Stimulated activated CD8-positive, alpha-beta memory T cell treated with anti-CD3 and anti-CD28 coated beads, Interleukin-15, amount 100 ng/mL, for 24 hours (primary cell): Measurements from ENCODE around the gene SLC47A2.
"Not testable (repeated sequence)": the region's sequence is repeated elsewhere in the genome, so short reads cannot be mapped to it uniquely, and the experiment has no call there.

Source experiments
- DNase-seq: peaks from one replicate; pipeline ENCODE4 v3.0.0-alpha.2; 2020; ENCODE audit warnings: low read depth

Gene SLC47A2

GRCh38 chr17:19716108-19717030 lies at the start of gene SLC47A2:
Gene SLC47A2 (minus strand): TSS chr17:19716584. CDS start chr17:19716555, 29 bp downstream.
- no peak for DNase-seq

- no peak for DNase-seq
These were observed 49.6 kb upstream of the SLC47A2 start for GRCh38 chr17:19766016-19766415.

- DNase-seq: not testable (repeated sequence)
These were observed 47.6 kb upstream of the SLC47A2 start for GRCh38 chr17:19763991-19764390.

DNA sequence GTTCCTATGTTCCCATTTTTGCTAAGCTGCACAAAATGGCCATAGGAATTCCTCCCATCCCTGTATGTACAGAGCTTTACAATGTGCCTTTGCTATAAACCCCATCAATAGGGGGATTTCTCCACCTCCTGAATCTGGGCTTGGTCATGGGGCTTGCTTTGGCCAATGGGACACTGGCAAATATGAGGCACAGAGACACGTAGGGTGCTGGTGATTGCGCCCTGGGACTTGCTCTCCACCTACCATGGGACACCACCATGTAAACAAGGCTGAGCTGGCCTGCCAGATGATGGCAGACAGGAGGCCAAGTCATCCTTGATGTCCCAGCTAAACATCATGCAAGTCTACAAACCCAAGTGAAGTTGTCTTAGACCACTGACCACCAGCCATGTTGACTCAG lies 47.0 kb upstream of the SLC47A2 start:
- no peak for DNase-seq

- DNase-seq: no peak
These were observed 46.2 kb upstream of the SLC47A2 start for GRCh38 chr17:19762515-19762961.

DNA sequence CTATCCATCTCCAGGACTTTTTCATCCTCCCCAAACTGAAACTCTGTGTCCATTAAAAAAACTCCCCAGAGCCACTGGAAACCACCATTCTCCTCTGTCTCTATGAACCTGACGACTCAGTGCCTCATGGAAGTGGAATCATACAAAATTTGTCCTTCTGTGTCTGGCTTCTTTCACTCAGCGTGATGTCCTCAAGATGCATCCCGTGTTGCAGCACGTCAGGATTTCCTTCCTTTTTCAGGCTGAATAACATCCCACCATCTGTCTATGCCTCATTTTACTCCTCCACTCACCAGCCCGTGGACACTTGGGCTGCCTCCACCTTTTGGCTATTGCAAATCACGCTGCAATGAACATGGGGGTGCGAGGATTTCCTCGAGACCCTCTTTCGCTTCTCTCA lies 44.4 kb upstream of the SLC47A2 start:
- no peak for DNase-seq

- no peak for DNase-seq
These were observed 43.5 kb upstream of the SLC47A2 start for GRCh38 chr17:19759568-19760549.

GRCh38 chr17:19757536-19758180 lies 41.3 kb upstream of the SLC47A2 start:
- no peak for DNase-seq

- no peak for DNase-seq
These were observed 40.2 kb upstream of the SLC47A2 start for GRCh38 chr17:19756546-19756945.

- DNase-seq: no peak
These were observed 39.6 kb upstream of the SLC47A2 start for GRCh38 chr17:19755821-19756510.

- no peak for DNase-seq
These were observed 39.0 kb upstream of the SLC47A2 start for GRCh38 chr17:19755392-19755791.

DNA sequence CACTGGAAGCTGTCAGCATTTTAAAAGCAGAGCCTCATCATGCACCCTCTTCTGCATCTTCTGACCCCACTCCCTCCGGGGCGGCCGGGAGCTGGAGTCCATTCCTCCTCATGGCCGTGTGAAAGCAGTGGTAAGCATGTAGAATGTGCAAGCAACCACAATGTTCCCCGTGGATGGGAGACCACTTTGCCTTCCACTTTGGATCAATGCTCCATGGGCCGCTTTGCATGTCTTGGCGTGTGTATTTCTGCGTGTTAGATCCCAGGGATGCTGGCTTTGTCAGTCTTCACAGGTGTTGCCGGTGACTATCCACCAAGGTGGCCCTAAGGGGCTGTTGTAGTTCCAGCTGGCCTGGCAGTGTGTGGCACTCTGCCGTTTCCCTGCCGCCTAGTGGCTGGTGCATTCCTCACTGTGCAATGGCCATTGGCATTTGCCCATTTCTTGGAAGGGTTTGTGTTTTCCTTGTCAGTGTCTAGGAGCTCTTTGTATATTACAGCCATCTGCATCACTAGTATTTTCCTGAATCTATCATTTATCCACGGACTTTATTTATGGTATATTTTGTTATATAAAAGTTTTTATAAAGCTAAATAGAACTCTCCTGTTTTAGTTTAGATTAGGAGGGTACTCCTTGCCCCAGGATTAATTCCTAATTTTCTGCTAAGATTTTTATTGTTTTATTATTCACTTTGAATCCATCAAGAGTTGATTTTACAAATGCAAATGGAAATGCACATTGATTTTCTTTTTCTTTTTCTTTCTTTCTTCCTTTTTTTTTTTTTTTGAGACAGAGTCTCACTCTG lies 37.5 kb upstream of the SLC47A2 start:
- no peak for DNase-seq

GRCh38 chr17:19753051-19753509 lies 36.7 kb upstream of the SLC47A2 start:
- DNase-seq: no peak

- no peak for DNase-seq
These were observed 36.0 kb upstream of the SLC47A2 start for GRCh38 chr17:19752216-19753050.

DNA sequence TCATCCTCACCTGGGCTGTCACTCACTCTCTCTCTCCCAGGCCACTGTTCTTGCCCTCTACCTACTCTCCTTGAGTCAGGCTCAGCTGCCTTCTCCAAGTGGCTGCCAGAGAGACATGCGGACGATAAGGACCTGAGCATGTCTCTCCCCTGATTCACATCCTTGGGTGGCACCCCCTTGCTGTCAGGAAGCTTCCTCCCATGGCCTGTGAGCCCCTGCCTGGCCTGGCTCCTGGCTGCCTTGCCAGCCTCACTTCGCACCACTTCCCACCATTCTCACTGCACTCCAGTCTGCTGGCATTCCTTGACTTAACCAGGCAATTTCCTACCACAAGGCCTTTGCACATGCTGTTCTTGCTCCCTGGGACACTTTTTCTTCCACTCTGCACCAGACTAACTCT lies 34.5 kb upstream of the SLC47A2 start:
- DNase-seq: no peak

- DNase-seq: no peak
These were observed 33.7 kb upstream of the SLC47A2 start for GRCh38 chr17:19750020-19750572.

DNA sequence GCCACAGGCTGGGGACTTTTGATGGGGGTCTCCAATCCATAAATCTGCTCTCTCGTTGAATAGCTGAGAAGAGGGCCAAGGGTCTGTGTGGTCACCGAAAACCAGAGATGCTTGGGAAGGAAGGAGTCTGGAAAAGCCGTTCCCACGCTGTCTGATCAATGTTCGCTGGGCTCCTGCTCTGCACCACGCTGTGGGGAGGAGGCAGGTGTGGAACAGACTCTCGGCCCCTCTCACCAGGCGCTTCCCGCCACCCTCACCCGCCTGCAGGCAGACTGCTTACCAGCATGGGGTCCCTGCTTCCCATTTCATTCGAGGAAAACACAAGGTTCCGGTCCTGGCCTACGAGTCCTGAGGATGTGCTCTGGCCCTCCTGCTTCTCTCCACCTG lies 32.4 kb upstream of the SLC47A2 start:
- no peak for DNase-seq

GRCh38 chr17:19747829-19748806 lies 31.7 kb upstream of the SLC47A2 start, which contains the start of gene ALDH3A1:
Gene ALDH3A1 (minus strand): TSS chr17:19748298. CDS start chr17:19745129, 3,169 bp downstream.
- no peak for DNase-seq
